Measurements from ENCODE around the gene UBE2U. TPM values are rescaled to one million over a fixed set of nuclear protein-coding genes. Genes with fewer than 3 reads are reported as not detected.

UBE2U gene, protein sequence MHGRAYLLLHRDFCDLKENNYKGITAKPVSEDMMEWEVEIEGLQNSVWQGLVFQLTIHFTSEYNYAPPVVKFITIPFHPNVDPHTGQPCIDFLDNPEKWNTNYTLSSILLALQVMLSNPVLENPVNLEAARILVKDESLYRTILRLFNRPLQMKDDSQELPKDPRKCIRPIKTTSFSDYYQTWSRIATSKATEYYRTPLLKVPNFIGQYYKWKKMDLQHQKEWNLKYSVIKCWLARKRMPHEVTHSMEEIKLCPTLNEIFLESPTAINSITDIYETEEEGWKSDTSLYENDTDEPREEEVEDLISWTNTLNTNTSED
- polyA plus RNA-seq (2011; rRNA removed) (not detected in 2 replicates), polyA minus RNA-seq (2011; rRNA and poly(A)+ RNA removed) (not detected in 2 replicates)

DNA sequence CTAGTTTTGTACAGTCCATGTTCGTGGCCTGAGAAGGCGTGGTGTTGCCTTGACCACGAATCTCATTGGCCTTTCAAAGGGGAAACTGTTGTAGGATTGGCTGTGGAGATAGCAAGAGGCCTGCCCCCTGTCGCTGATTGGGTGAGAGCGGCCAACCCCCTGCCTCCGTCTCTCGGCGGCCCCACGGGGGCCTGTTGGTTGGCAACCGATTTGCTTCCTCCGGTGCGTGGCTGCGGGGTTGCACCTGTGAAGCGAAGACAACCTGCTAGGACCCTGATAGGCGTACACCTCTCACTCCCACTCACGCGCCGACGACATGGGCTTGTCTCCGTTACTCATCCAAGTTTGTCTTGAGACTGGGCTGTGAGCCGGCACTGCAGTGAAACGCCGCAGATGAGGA is at the start of gene UBE2U:
Gene UBE2U (plus strand): TSS at position 204 of the 400 bp plus-strand sequence. CDS start 428 bp downstream, outside the sequence.
- H3K4me3 ChIP-seq (ENCODE audit: low read depth, low read length), result no peak within 1 kb of the TSS
- CTCF ChIA-PET, result no interaction called here
- POLR2A ChIA-PET, result no interaction called here

DNA sequence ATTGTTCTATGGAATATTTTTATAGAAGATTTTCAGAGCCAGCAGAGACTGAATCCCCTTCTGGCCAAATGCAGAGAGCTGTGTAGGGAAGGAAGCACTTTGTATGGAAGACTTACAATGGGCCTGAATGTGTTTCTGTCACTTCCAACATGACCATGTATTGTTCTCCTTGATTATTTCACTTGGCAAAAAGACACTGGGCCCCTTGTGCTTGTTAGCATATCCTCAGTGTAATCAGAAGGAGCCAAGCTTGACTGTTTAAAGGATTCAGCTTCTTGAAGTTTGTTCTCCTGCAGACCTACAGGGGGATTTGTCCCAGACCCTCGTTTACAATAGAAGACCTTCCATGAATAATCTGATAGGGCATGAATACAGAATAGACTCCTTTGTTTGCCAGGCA is 48.1 kb upstream of the UBE2U start:
- no peak for DNase-seq (ENCODE audit: low read depth, low spot score)
- CTCF ChIA-PET, result interaction anchor here (1.9 kb wide), 1 partner anchor 8 kb away, joined by 7 read pairs; no protein-coding TSS in a partner anchor
- POLR2A ChIA-PET, result interaction anchor here (0.6 kb wide), 1 partner anchor 27 kb away, joined by 3 read pairs; no protein-coding TSS in a partner anchor
- Histone ChIP-seq H3K27ac (ENCODE audit: low read depth, low read length) (no peak overlapping the region), H3K9me3 (ENCODE audit: control insufficient read depth, insufficient read depth, low read length) (no peaks in the 10 kb centered on the region), H3K4me3 (ENCODE audit: low read depth, low read length) (no peak overlapping the region), H3K27me3 (ENCODE audit: control insufficient read depth, insufficient read depth, low read length) (peaks cover under 1% of the 10 kb centered on the region)
- TF ChIP-seq, protein P1, sequence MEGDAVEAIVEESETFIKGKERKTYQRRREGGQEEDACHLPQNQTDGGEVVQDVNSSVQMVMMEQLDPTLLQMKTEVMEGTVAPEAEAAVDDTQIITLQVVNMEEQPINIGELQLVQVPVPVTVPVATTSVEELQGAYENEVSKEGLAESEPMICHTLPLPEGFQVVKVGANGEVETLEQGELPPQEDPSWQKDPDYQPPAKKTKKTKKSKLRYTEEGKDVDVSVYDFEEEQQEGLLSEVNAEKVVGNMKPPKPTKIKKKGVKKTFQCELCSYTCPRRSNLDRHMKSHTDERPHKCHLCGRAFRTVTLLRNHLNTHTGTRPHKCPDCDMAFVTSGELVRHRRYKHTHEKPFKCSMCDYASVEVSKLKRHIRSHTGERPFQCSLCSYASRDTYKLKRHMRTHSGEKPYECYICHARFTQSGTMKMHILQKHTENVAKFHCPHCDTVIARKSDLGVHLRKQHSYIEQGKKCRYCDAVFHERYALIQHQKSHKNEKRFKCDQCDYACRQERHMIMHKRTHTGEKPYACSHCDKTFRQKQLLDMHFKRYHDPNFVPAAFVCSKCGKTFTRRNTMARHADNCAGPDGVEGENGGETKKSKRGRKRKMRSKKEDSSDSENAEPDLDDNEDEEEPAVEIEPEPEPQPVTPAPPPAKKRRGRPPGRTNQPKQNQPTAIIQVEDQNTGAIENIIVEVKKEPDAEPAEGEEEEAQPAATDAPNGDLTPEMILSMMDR (IDR thresholded peaks at IDR 0.05; ENCODE audit: low read depth, low read length), result no peak

More for the DNA sequence above, at the start of gene UBE2U:
- Histone ChIP-seq H3K9me3 (ENCODE audit: control insufficient read depth, insufficient read depth, low read length) (peaks cover 3% of the 10 kb centered on the region; the same call in 1 of the 2 replicates), H3K27ac (ENCODE audit: low read depth, low read length) (no peak within 1 kb of the TSS), H3K27me3 (ENCODE audit: control insufficient read depth, insufficient read depth, low read length) (no peaks in the 10 kb centered on the region)
- TF ChIP-seq, protein P1 (IDR thresholded peaks at IDR 0.05; ENCODE audit: low read depth, low read length), result no peak
- no peak for DNase-seq (ENCODE audit: low read depth, low spot score)

DNA sequence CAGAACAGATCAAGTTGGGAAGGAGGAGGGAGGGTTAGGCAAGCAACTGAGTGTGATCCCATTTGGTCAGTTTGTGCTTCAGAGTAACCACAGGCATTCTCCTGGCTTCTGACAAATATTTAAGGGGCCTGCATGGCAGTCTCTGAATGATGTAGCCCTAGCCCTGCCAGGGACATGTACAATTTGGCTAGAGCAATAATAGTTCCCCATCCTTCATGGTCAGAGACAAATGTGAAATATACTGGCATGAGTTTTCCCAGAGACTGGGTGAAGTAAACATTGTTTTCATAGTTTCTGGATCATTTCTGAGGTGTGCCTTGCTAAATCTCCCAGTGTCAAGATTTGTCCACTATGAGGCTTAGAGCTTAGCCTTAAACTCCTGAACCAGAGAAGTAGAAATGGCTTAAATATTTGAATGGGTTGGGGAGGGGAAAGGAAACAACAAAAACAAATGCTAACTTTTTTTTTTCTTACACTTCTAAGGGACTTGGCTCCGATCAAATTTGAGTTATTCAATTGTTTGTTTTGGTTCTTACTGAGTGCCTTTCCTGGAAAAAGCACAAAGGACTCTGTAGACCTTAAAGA is 42.0 kb upstream of the UBE2U start:
- no peak overlapping the region for H3K4me3 ChIP-seq (ENCODE audit: low read depth, low read length)
- DNase-seq (ENCODE audit: low read depth, low spot score), result no peak
- ChIA-PET POLR2A (no interaction called here), CTCF (interaction anchor here (1.1 kb wide), 2 partner anchors 25 to 662 kb away, joined by 3 to 12 read pairs; no protein-coding TSS in a partner anchor)
- no peaks in the 10 kb centered on the region for H3K27me3 ChIP-seq (ENCODE audit: control insufficient read depth, insufficient read depth, low read length)
- no peaks in the 10 kb centered on the region for H3K9me3 ChIP-seq (ENCODE audit: control insufficient read depth, insufficient read depth, low read length)
- H3K27ac ChIP-seq (ENCODE audit: low read depth, low read length), result no peak overlapping the region
- TF ChIP-seq, protein P1 (IDR thresholded peaks at IDR 0.05; ENCODE audit: low read depth, low read length), result no peak

DNA sequence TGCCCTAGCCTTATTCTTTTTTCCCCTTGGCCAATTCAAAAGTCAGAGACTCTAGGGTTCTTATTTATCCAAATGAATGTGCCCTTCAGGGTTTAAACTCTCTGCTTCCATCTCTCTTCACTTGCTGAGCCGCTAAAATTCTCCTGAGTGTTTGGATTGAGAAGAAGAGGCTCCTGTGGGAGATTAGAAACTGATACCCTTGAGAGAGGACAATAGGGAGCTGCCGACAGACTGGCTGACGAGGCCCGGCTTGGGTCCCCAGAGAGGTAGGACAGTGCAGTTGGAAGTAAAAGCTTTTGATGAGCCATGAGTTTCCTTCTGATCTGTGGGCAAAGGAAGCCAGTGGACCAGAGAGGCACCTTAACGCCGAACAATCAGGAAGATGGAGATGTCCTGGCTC is 41.3 kb upstream of the UBE2U start:
- TF ChIP-seq, protein P1 (IDR thresholded peaks at IDR 0.05; ENCODE audit: low read depth, low read length), result no peak
- no peak for DNase-seq (ENCODE audit: low read depth, low spot score)
- H3K27ac ChIP-seq (ENCODE audit: low read depth, low read length), result no peak overlapping the region
- no peak overlapping the region for H3K4me3 ChIP-seq (ENCODE audit: low read depth, low read length)
- no peaks in the 10 kb centered on the region for H3K27me3 ChIP-seq (ENCODE audit: control insufficient read depth, insufficient read depth, low read length)
- ChIA-PET CTCF (no interaction called here), POLR2A (no interaction called here)
- H3K9me3 ChIP-seq (ENCODE audit: control insufficient read depth, insufficient read depth, low read length), result no peaks in the 10 kb centered on the region

DNA sequence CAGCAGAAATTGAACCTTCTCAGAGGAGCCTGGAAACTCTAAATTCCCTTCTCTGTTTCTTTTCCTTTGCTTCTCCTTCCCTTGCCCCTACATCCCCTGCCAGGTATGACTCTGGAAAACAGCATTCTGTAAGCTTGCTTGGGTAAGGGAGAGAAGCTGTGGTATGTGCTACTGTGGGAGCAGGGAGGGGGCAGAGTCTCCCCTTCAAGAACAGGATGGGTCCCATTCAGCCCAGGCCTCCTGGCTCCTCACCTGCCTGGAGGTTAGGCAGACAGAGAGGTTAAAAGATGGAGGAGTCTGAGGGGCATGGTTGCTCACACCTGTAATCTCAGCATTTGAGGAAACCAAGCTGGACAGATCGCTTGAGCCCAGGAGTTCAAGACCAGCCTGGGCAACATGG is 40.6 kb upstream of the UBE2U start:
- H3K9me3 ChIP-seq (ENCODE audit: control insufficient read depth, insufficient read depth, low read length), result no peaks in the 10 kb centered on the region
- TF ChIP-seq, protein P1 (IDR thresholded peaks at IDR 0.05; ENCODE audit: low read depth, low read length), result no peak
- CTCF ChIA-PET, result interaction anchor here (0.8 to 2.6 kb wide), 12 partner anchors 12 to 605 kb away, joined by 3 to 17 read pairs (median 5); no protein-coding TSS in a partner anchor
- POLR2A ChIA-PET, result interaction anchor here (0.7 kb wide), 1 partner anchor 840 kb away, joined by 4 read pairs; no protein-coding TSS in a partner anchor
- no peak overlapping the region for H3K27ac ChIP-seq (ENCODE audit: low read depth, low read length)
- no peak overlapping the region for H3K4me3 ChIP-seq (ENCODE audit: low read depth, low read length)
- DNase-seq (ENCODE audit: low read depth, low spot score), result no peak
- no peaks in the 10 kb centered on the region for H3K27me3 ChIP-seq (ENCODE audit: control insufficient read depth, insufficient read depth, low read length)

Data from AG04450 (cell line).